AG10803 (cell line): ENCODE measurements around the gene RANBP10.

Experiments used
- DNase-seq: peaks from one replicate; pipeline ENCODE4 v3.0.0; 2010; ENCODE audit warnings: low read depth
- H3K4me3 ChIP-seq: 2 replicates; pipeline ENCODE4 v1.5.1; 2011; ENCODE audit warnings: mild to moderate bottlenecking, low read length, control low read depth
- TF ChIP-seq, protein P1 (sequence below): conservative IDR thresholded peaks from 2 replicates; pipeline ENCODE4 v1.5.1; 2011; ENCODE audit warnings: mild to moderate bottlenecking, low read length, control low read depth, inconsistent platforms

The RANBP10 gene

DNA sequence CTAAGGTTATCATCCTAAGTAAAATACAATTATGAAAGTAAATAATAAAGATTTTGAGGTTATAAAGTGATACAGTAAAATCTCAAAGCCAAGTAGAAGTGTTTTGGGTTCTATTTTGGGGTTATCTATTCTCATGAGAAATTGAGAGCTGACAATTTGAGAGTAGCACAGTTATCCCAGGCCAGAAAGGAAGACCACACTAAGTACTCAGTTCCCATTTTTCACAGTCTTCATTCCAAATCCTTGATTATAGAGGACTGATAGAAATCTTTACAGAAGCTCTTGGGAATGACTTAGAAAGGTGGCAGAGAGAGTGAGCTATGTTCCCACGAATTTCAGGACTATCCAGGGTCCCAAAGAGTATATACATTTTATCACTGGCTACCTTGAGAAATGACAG, 91.8 kb downstream of the RANBP10 start:
- DNase-seq, result no peak
- TF ChIP-seq, protein P1, sequence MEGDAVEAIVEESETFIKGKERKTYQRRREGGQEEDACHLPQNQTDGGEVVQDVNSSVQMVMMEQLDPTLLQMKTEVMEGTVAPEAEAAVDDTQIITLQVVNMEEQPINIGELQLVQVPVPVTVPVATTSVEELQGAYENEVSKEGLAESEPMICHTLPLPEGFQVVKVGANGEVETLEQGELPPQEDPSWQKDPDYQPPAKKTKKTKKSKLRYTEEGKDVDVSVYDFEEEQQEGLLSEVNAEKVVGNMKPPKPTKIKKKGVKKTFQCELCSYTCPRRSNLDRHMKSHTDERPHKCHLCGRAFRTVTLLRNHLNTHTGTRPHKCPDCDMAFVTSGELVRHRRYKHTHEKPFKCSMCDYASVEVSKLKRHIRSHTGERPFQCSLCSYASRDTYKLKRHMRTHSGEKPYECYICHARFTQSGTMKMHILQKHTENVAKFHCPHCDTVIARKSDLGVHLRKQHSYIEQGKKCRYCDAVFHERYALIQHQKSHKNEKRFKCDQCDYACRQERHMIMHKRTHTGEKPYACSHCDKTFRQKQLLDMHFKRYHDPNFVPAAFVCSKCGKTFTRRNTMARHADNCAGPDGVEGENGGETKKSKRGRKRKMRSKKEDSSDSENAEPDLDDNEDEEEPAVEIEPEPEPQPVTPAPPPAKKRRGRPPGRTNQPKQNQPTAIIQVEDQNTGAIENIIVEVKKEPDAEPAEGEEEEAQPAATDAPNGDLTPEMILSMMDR, result no peak
- H3K4me3 ChIP-seq, result no peak overlapping the region

DNA sequence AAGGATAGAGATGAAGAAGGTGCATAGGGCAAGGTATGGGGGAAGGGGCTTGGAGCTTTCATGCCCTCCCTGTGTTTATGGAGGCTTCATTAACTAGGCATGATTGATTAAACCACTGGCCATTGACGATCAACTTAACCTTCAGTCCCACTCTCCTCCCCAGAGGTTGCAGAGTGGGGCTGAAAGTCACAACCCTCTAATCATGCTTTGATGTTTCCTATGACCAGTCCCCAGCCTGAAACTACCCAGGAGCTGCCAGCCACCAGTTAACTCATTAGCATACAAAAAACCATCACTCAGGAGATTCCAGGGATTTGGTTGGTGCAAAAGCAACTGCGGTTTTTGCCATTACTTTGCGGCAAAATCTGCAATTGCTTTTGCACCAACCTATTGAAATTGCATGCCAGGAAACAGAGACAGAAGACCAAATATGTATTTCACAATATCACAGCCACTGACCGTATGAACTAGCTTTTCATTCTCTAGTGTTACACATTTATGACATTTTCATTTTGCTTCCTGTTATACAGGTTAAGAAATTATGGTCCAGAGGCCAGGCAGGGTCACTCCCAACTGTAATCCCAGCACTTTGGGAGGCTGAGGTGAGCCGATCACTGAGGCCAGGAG, 92.6 kb downstream of the RANBP10 start:
- no peak overlapping the region for H3K4me3 ChIP-seq
- TF ChIP-seq, protein P1, result no peak
- DNase-seq, result no peak

DNA sequence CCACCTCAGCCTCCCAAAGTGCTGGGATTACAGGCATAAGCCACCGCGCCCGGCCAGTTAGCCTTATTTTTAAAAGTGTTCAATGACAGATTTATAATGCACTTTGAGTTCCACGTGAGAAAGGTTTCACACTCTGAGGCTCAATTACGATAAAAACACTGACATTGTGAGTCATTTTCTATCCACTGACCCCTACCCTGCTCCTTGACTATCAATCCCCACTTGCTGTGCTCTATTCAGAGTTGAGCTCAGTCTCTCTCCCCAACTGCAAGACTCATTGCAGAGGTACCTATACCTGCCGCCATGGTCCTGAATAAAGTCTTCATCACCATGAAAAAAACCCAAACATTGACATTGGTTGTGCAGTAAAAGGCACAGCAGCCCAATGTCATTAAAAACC, 95.8 kb downstream of the RANBP10 start:
- TF ChIP-seq, protein P1, result no peak
- DNase-seq, result no peak
- H3K4me3 ChIP-seq, result no peak overlapping the region

DNA sequence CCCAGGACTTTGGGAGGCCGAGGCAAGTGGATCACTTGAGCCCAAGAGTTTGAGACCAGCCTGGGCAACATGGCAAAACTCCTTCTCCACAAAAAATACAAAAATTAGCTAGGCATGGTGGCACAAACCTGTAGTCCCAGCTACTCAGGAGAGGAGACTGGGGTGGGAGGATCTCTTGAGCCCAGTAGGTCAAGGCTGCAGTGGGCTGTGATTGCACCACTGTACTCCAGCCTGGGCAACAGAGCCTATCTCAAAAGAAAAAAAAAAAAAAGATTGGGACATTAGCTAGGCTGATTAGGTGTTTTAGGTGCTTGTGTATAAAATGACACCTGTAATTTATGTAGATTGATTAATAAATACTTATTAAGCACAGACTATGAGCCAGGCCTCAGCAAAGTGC, 97.3 kb downstream of the RANBP10 start:
- TF ChIP-seq, protein P1, result no peak

DNA sequence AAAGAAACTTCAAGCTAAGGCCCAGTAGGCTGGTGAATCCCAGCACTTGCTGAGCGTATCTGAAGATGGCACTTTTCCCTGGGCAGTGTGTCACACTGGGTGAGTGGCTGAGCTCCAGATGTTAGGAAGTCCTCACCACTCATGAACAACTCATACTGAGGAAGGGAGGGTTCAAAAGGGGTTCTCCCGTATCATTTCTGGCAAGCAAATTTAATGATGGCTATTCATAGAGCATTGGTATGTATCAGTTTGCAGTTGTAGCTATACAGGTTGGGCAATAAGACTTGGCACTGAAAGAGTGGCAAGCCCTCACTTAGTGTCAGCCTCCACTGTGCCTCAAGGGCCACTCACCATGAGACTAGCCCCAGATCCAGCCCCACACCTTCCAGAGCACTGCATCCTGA, 98.0 kb downstream of the RANBP10 start:
- peak; percentile 70 for DNase-seq
- TF ChIP-seq, protein P1, result no peak
- H3K4me3 ChIP-seq, result no peak overlapping the region

More for the DNA sequence above, 97.3 kb downstream of the RANBP10 start:
- H3K4me3 ChIP-seq, result no peak overlapping the region
- DNase-seq, result no peak

DNA sequence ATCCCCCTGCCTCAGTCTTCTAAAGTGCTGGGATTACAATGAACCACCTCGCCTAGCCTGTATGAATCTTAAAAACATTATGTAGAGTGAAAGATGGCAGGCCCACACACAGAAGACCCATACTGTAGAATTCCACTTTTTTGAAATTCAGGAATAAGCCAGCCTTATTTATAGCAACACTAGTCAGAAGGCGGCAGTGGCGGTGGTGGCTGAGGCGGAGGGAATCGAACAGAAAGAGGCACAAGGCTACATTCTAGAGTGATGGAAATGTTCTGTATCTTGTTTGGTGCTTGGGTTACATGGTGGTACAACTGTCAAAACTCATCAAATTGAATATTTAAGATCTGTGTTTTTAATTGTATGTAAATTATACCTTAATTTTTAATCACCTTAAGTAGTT, 98.6 kb downstream of the RANBP10 start:
- no peak overlapping the region for H3K4me3 ChIP-seq
- TF ChIP-seq, protein P1, result no peak
- DNase-seq, result no peak

DNA sequence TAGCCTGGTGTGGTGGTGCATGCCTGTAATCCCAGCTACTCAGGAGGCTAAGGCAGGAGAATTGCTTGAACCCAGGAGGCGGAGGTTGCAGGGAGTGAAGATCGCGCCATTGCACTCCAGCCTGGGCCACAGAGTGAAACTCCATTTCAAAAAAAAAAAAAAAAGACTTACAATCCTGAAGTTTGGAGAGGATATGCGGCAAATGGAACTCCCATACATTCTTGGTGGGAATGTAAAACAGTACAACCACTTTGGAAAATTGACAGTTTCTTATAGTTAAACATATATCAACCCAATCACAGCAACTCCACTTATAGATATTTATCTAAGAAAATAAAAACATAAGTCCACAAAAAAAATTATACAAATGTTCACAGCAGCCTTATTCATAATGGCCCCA, 99.2 kb downstream of the RANBP10 start:
- no peak for DNase-seq
- no peak overlapping the region for H3K4me3 ChIP-seq
- TF ChIP-seq, protein P1, result no peak
